GM18526 (cell line): ENCODE data around the gene PDIA6.

ENCODE experiments used
- POLR2A ChIP-seq: IDR thresholded peaks from 3 replicates; pipeline ENCODE4 v1.6.1; 2011; ENCODE audit not compliant: insufficient read length; ENCODE audit errors: extremely low read depth

The PDIA6 gene

GRCh38 chr2:10778724-10779115 is 33.9 kb downstream of the PDIA6 start:
- TF ChIP-seq POLR2A: no peak

- no peak for TF ChIP-seq POLR2A
Measured at GRCh38 chr2:10777842-10778723, 34.5 kb downstream of the PDIA6 start.

GRCh38 chr2:10777111-10777841 is 35.3 kb downstream of the PDIA6 start:
- no peak for TF ChIP-seq POLR2A

DNA sequence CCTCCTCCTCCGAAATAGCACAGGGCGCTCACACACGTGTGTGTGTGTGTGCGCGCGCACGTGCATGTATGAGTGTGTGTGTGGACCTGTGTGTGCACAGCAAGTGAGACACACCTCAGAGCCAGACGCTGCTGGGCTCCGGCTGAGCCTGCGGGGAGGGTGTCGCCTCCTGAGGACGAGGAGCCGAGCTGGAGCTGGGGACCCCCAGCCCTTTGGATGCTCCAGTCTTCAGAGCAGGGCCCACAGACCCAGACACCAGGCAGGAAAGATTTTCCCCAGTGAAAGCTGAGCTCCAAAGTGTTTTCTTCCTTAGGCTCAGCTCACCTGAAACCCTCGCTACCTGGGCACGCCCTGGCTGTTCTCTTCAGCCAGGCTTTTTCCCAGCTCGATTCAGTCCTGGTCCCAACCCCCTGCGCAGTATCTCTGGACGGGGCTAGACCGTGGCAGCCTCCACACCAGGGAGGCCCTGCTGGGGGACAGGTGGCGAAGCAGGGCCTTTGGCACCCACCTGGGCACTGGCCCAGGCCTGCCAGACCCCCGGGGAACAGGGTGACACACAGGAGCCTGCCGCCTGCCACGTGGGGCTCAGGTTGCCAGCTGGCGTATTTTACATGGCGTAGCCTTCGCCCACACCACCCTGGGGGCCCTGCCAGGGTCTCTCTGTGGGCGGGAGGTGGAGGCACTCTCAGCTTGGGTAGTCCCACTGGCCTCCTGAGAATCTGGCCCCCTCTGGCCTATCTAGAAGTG is 36.2 kb downstream of the PDIA6 start:
- no peak for TF ChIP-seq POLR2A

GRCh38 chr2:10775831-10776230 is 36.8 kb downstream of the PDIA6 start:
- TF ChIP-seq POLR2A: no peak

DNA sequence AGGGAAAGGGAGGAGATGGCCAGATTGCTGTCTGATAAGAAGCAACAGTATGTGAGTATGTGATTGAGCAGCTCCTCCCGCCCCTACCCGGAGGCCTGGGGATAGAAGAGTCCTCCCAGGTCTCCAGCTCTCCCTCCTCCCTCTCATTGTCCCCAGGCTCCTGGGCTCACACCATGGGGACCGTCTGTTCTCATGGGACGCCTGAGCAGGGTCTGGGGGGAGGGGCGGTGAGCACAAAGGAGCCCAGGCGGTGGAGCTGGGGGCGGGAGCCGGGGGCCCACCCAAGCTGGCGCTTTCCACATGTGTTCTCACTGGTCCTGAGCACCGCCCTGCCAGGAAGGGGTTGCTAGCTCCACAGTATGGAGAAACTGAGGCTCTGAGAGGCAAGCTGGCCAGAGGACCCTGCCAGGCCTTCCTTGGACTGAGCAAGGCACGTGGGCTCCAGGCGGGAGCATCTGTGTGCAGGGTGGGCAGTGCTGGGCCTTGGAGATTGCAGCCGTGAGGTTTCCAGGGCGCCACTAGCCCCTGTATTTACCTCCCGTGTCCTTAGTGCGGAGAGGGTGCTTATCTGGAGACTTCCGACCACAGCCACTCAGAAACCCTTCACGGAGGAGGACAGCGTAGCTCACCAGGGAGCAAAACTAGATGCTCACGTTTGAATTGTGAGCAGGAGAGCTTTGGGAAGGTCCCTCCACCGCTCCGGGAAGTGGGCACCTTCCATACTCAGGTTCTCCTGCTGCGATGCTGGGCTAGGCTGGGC is 37.4 kb downstream of the PDIA6 start:
- no peak for TF ChIP-seq POLR2A

GRCh38 chr2:10774394-10774793 is 38.2 kb downstream of the PDIA6 start:
- no peak for TF ChIP-seq POLR2A

GRCh38 chr2:10773821-10774341 is 38.7 kb downstream of the PDIA6 start:
- no peak for TF ChIP-seq POLR2A

DNA sequence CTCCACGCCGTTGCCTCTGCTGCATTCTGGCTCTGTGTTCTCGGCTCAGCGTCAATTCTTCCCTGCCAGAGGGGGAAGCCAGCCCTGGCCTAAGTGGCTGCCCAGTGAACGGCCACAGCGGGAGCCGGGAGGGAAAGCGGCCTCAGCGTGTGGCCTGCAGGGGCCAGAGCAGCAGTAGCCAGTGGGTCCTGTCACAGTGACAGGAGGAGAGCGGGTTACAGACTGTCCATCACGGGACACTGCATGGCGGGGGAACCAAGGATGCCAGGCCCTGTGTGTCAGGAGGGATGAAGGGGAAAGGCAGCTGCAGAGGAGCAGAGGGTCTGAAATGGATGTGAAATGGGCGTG is 39.7 kb downstream of the PDIA6 start:
- no peak for TF ChIP-seq POLR2A

GRCh38 chr2:10772201-10772867 is 40.3 kb downstream of the PDIA6 start:
- TF ChIP-seq POLR2A: no peak

DNA sequence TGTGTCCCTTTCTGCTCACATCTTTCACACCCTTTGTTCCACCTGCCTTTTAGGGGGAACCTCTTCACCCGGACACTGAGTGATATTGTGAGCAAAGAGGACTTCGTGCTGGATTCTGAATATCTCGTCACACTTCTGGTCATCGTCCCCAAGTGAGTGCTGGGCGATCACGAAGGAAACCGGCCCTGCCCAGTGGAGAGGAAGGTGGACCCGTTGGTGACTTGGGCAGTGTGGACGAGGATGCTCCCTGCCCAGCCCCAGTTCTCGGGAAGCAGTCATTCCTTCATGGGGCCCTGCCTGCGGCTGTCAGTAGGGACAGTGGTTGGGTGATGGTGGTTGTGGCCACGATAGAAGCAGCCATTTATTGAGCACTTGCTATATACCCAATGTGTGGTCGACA is 40.8 kb downstream of the PDIA6 start:
- no peak for TF ChIP-seq POLR2A

GRCh38 chr2:10770956-10771750 is 41.4 kb downstream of the PDIA6 start:
- no peak for TF ChIP-seq POLR2A

DNA sequence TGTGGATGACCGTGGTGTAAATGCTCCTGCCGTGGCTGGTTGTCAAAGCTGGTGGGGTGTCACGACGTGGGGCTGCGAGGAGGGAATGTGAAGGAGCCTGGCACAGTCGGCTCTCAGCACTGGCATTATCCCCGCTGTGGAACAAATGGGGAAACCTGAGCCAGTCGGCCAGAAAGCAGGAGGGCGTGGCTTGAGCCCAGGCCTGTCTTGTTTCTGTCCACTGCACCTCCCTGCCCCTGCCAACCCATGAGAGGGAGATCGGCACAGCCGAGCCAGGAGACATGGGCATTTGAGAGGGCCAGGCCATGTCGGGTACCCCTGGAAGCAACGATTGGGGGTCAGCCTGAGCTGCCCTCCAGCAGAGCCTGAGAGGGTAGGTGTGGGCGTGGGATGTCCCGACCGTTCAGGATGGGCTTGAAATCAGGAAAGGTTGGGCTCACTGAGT is 44.5 kb downstream of the PDIA6 start:
- TF ChIP-seq POLR2A: no peak
